H1 (cell line): ENCODE data around the gene GIPC1. TPM values are rescaled to one million over a fixed set of nuclear protein-coding genes. Genes with fewer than 3 reads are reported as not detected.
A peak's percentile ranks its signal among the peaks of the same experiment; 100 is the strongest.

Source experiments
- CTCF ChIA-PET: fragments of 300-600 bp; sonication (Branson Sonifier 250); formaldehyde crosslinking; loops from one replicate; lab custom pipeline; 2021; ENCODE audit not compliant: partially characterized antibody; lab: Charles Lee
- POLR2A ChIA-PET: fragments of 300-600 bp; sonication (Branson Sonifier 250); formaldehyde crosslinking; loops from one replicate; lab custom pipeline; 2021; ENCODE audit warnings: inconsistent platforms; ENCODE audit not compliant: partially characterized antibody; lab: Charles Lee
- DNase-seq, 2 experiments: peaks; one replicate each; pipeline versions ENCODE4 v3.0.0 to v3.0.0-alpha.2; 2010 to 2022; ENCODE audit warnings: low spot score in 2 of 2, low read depth in 1 of 2, mixed read lengths in 1 of 2
- FAIRE-seq: peaks from 2 replicates; lab custom pipeline; 2011; peaks lifted over from hg19 to GRCh38; lab: Jason Lieb, UNC
- H2AFZ ChIP-seq: 2 replicates; pipeline ENCODE4 v1.8.1; 2012; ENCODE audit warnings: low read length, inconsistent platforms
- H2AK5ac ChIP-seq: 2 replicates; pipeline ENCODE4 v1.6.1; 2013; ENCODE audit warnings: low read depth, low read length
- H2BK120ac ChIP-seq: replicated peaks from 2 replicates; pipeline ENCODE3; 2013; ENCODE audit warnings: low read depth, low read length, inconsistent platforms
- H2BK12ac ChIP-seq: 2 replicates; pipeline ENCODE4 v1.6.1; 2013; ENCODE audit warnings: low read depth, low read length
- H2BK15ac ChIP-seq: 2 replicates; pipeline ENCODE4 v1.6.1; 2013; ENCODE audit warnings: low read length
- H2BK20ac ChIP-seq: 2 replicates; pipeline ENCODE4 v1.6.1; 2013; ENCODE audit warnings: low read length
- H2BK5ac ChIP-seq: 2 replicates; pipeline ENCODE4 v1.6.1; 2013; ENCODE audit warnings: low read depth, low read length
- H3K14ac ChIP-seq: 2 replicates; pipeline ENCODE4 v1.6.1; 2013; ENCODE audit warnings: inconsistent platforms; ENCODE audit not compliant: insufficient read length
- H3K18ac ChIP-seq: 2 replicates; pipeline ENCODE4 v1.6.1; 2013; ENCODE audit warnings: low read length; ENCODE audit errors: extremely low read depth
- H3K23ac ChIP-seq: 2 replicates; pipeline ENCODE4 v1.6.1; 2013; ENCODE audit warnings: inconsistent platforms; ENCODE audit not compliant: insufficient read length
- H3K23me2 ChIP-seq: 2 replicates; pipeline ENCODE4 v1.6.1; 2013; ENCODE audit warnings: low read depth, low read length
- H3K27ac ChIP-seq: 2 replicates; pipeline ENCODE4 v1.6.1; 2011; ENCODE audit warnings: low read depth, low read length, inconsistent platforms
- H3K27me3 ChIP-seq, 4 experiments: replicated peaks in 1 of 4; 1 replicate in 1 of 4; 2 replicates in 3 of 4; pipeline versions ENCODE4 v1.6.1 to v1.8.1; 2011 to 2013; ENCODE audit warnings: low read length in 3 of 4, mild to moderate bottlenecking in 3 of 4, inconsistent platforms in 2 of 4, mixed read lengths in 2 of 4, moderate library complexity in 1 of 4; ENCODE audit not compliant: control insufficient read depth in 3 of 4, insufficient read depth in 3 of 4; ENCODE audit errors: extremely low read depth in 1 of 4
- H3K36me3 ChIP-seq, 4 experiments: 2 replicates each; pipeline versions ENCODE4 v1.6.1 to v1.8.1; 2011 to 2013; ENCODE audit warnings: mild to moderate bottlenecking in 4 of 4, low read length in 3 of 4, moderate library complexity in 2 of 4, control low read depth in 1 of 4, inconsistent platforms in 1 of 4; ENCODE audit not compliant: insufficient read depth in 4 of 4, control insufficient read depth in 2 of 4
- H3K4ac ChIP-seq: replicated peaks from 2 replicates; pipeline ENCODE3; 2013; ENCODE audit warnings: low read length, low read depth, mixed read lengths, inconsistent platforms; ENCODE audit not compliant: insufficient read length
- H3K4me1 ChIP-seq, 4 experiments: replicated peaks in 1 of 4; 1 replicate in 1 of 4; 2 replicates in 3 of 4; pipeline versions ENCODE4 v1.6.1 to v1.8.1; 2011 to 2013; ENCODE audit warnings: low read length in 3 of 4, inconsistent platforms in 2 of 4, mixed read lengths in 1 of 4; ENCODE audit not compliant: insufficient read depth in 4 of 4, control insufficient read depth in 3 of 4
- H3K4me2 ChIP-seq, 2 experiments: 2 replicates each; pipeline versions ENCODE4 v1.6.1 to v1.8.1; 2011 to 2013; ENCODE audit warnings: low read depth in 2 of 2, low read length in 2 of 2, control low read depth in 1 of 2, inconsistent platforms in 1 of 2, mild to moderate bottlenecking in 1 of 2; ENCODE audit not compliant: insufficient read depth in 1 of 2
- H3K4me3 ChIP-seq, 4 experiments: fragments of 200-600, 300-600 bp in 1 of 4; sonication (generic), shearing (Covaris generic), sonication (Bioruptor Twin) in 1 of 4; 2 replicates each; pipeline versions ENCODE4 v1.5.1 to v1.8.1; 2011 to 2016; ENCODE audit warnings: low read length in 4 of 4, low read depth in 3 of 4, control low read depth in 2 of 4, inconsistent platforms in 2 of 4, mild to moderate bottlenecking in 2 of 4, mixed read lengths in 1 of 4, moderate library complexity in 1 of 4; ENCODE audit not compliant: insufficient read depth in 2 of 4; ENCODE audit errors: extremely low read depth in 1 of 4
- H3K56ac ChIP-seq: replicated peaks from 2 replicates; pipeline ENCODE3; 2013; ENCODE audit warnings: low read depth, mild to moderate bottlenecking, mixed read lengths, low read length, inconsistent platforms; ENCODE audit not compliant: insufficient read length
- H3K79me1 ChIP-seq: 2 replicates; pipeline ENCODE4 v1.6.1; 2013; ENCODE audit warnings: low read depth, low read length, control low read depth
- H3K79me2 ChIP-seq, 2 experiments: 2 replicates each; pipeline versions ENCODE4 v1.6.1 to v1.8.1; 2012 to 2013; ENCODE audit warnings: low read length in 2 of 2, mild to moderate bottlenecking in 2 of 2, inconsistent platforms in 1 of 2; ENCODE audit not compliant: insufficient read depth in 2 of 2, control insufficient read depth in 1 of 2
- H3K9ac ChIP-seq, 4 experiments: replicated peaks in 1 of 4; 1 replicate in 1 of 4; 2 replicates in 3 of 4; pipeline versions ENCODE4 v1.6.1 to v1.8.1; 2011 to 2013; ENCODE audit warnings: low read depth in 3 of 4, low read length in 3 of 4, control low read depth in 2 of 4, mild to moderate bottlenecking in 2 of 4, moderate library complexity in 2 of 4, inconsistent platforms in 1 of 4; ENCODE audit errors: extremely low read depth in 1 of 4
- H3K9me3 ChIP-seq, 2 experiments: 2 replicates each; pipeline versions ENCODE4 v1.6.1 to v1.8.1; 2012 to 2013; ENCODE audit warnings: mild to moderate bottlenecking in 2 of 2, moderate library complexity in 2 of 2, control low read depth in 1 of 2, inconsistent platforms in 1 of 2, low read depth in 1 of 2, low read length in 1 of 2, mixed read lengths in 1 of 2; ENCODE audit not compliant: insufficient read depth in 2 of 2
- H4K20me1 ChIP-seq, 2 experiments: replicated peaks in 1 of 2; 2 replicates each; pipeline versions ENCODE3 to v1.8.1; 2011 to 2013; ENCODE audit warnings: inconsistent platforms in 2 of 2, low read length in 2 of 2, mild to moderate bottlenecking in 1 of 2; ENCODE audit not compliant: insufficient read depth in 2 of 2, control insufficient read depth in 1 of 2
- H4K5ac ChIP-seq: 2 replicates; pipeline ENCODE4 v1.6.1; 2013; ENCODE audit warnings: low read length, low read depth, mixed read lengths, inconsistent platforms; ENCODE audit not compliant: insufficient read length
- H4K8ac ChIP-seq: 2 replicates; pipeline ENCODE4 v1.8.0; 2013; ENCODE audit warnings: mild to moderate bottlenecking, moderate library complexity, low read length, inconsistent platforms; ENCODE audit not compliant: insufficient read depth; ENCODE audit errors: extremely low read depth
- H4K91ac ChIP-seq: replicated peaks from 2 replicates; pipeline ENCODE3; 2013; ENCODE audit warnings: low read length, mixed read lengths, inconsistent platforms; ENCODE audit not compliant: insufficient read length
- KDM1A ChIP-seq: fragments of 200-600, 300-600 bp; sonication (generic); IDR thresholded peaks from 2 replicates; pipeline ENCODE4 v1.7.1; 2016; ENCODE audit warnings: mild to moderate bottlenecking, low read length, borderline replicate concordance
- WGBS, 2 experiments: shearing (Covaris generic) in 1 of 2; methylation state at CpG; one replicate each; pipeline versions ENCODE4 v1.1.6 to v1.1.7; 2013 to 2015; ENCODE audit warnings: low lambda C conversion rate in 2 of 2, mixed read lengths in 2 of 2, inconsistent platforms in 1 of 2, low coverage in 1 of 2, missing lambda C conversion rate in 1 of 2; ENCODE audit not compliant: insufficient replicate concordance in 2 of 2, insufficient coverage in 1 of 2, insufficient read length in 1 of 2; ENCODE audit errors: extremely low coverage in 1 of 2, missing lambda C conversion rate in 1 of 2; 5-methylcytosine and 5-hydroxymethylcytosine counted together
- polyA plus RNA-seq, 7 experiments: library from polyadenylated mRNA; depleted of rRNA in 3 of 7; stranded (reverse) in 5 of 7; unstranded in 2 of 7; fragments of >200 nt in 5 of 7; fragments of 200-250 nt in 2 of 7; gene quantifications; 1 replicate in 5 of 7; 2 replicates in 1 of 7; 4 replicates in 1 of 7; pipeline versions ENCODE4 v1.2.1 to v1.2.3, GENCODE V29; 2011 to 2013; ENCODE audit warnings: missing spikeins in 2 of 7, mixed read lengths in 2 of 7
- total RNA-seq: library from RNA; stranded (reverse); fragmentation: NEBNext Ultra II Directional; extraction: Animal tissue kit (Norgen Biotek cat#: 25700); gene quantifications from 2 replicates; pipeline ENCODE4 v1.2.1, GENCODE V29; 2021
- TF ChIP-seq, protein P1 (sequence below): IDR thresholded peaks from 2 replicates; pipeline ENCODE4 v1.6.1; 2012; ENCODE audit warnings: inconsistent platforms

The GIPC1 gene
- total and polyA plus RNA-seq, 2 of the 8 experiments (the other 6 are each of a cell fraction or from before 2014, with no cell fraction given) = 65.6 to 72.0 TPM

DNA sequence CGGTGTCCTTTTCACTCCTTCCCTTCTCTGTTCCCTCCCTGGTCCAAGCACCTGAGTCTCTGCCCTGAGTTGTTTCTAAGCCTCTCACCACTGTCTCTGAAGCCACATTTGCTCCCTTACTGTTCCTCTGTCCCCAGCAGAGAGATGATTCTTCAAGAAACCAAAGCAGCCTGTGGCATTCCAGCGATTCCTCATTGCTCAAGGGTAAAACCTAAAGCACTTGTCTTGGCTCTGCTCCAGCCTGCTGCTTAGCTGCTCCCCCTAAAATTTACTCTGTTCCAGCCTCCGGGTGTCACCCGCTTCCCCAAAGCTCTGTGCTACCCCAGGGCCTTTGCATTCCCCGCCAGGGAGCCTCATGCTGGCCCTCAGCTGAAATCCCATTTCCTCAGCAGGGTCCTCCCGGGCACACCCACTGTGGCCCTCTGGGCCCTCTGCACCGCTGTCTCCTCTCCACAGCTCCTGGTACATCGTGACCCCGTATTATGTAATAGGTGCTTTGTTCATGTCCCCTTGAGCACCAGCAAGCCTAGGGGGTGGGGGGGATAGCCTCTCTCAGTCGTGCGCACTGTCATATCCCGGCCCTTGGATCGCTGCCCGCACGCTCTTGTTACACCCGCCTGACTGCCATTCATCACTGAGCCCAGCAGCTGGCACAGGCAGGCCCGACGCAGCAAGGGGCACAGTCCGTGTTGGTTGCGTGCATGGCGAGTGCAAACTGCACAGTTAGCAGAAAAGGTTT lies 49.2 kb upstream of the GIPC1 start:
- peak overlapping the region; percentile 75; the same call in 1 of the 2 replicates for H2AK5ac ChIP-seq
- no peak overlapping the region for H2AFZ ChIP-seq
- peaks cover 0 to 3% (median 1%) of the 10 kb centered on the region in 4 experiments; a peak in 3 of 7 replicates for H3K4me1 ChIP-seq
- H2BK12ac ChIP-seq = no peak overlapping the region
- H3K9me3 ChIP-seq = no peaks in the 10 kb centered on the region
- 93% methylated on average over 21 of the region's 21 CpGs; no CpG with 5 or more reads in 1 of the 2 experiments for WGBS, 2 experiments
- H4K5ac ChIP-seq = no peak overlapping the region
- no peak overlapping the region for H2BK120ac ChIP-seq
- no peaks in the 10 kb centered on the region; a peak in 1 of 7 replicates for H3K27me3 ChIP-seq
- no peak overlapping the region for H3K4me3 ChIP-seq
- no peak overlapping the region for H3K27ac ChIP-seq
- DNase-seq (no peak), FAIRE-seq (no peak)
- no peak overlapping the region for H2BK15ac ChIP-seq
- no peak overlapping the region for H4K91ac ChIP-seq
- H4K8ac ChIP-seq = no peak overlapping the region
- H3K18ac ChIP-seq = no peak overlapping the region
- TF ChIP-seq KDM1A = peak; percentile 26; the same call in 1 of the 2 replicates
- TF ChIP-seq, protein P1, sequence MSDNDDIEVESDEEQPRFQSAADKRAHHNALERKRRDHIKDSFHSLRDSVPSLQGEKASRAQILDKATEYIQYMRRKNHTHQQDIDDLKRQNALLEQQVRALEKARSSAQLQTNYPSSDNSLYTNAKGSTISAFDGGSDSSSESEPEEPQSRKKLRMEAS = no peak
- no peak overlapping the region for H3K4me2 ChIP-seq
- H3K23me2 ChIP-seq = no peaks in the 10 kb centered on the region
- no peak overlapping the region for H3K4ac ChIP-seq
- peaks cover 5 to 14% of the 10 kb centered on the region in 2 experiments for H4K20me1 ChIP-seq
- H3K79me1 ChIP-seq = peaks cover 17% of the 10 kb centered on the region
- ChIA-PET CTCF (interaction anchor here (0.6 to 1.7 kb wide), 5 partner anchors 9 to 96 kb away, joined by 3 to 6 read pairs (median 3); no protein-coding TSS in a partner anchor), POLR2A (interaction anchor here (1.5 to 1.6 kb wide), 2 partner anchors 10 to 28 kb away, joined by 3 to 5 read pairs; no protein-coding TSS in a partner anchor)
- H2BK5ac ChIP-seq = no peak overlapping the region
- H3K23ac ChIP-seq = no peak overlapping the region
- no peaks in the 10 kb centered on the region for H3K36me3 ChIP-seq
- no peak overlapping the region for H3K9ac ChIP-seq
- H3K56ac ChIP-seq = no peak overlapping the region
- no peak overlapping the region for H3K14ac ChIP-seq
- peaks cover 0 to 26% of the 10 kb centered on the region in 2 experiments; a peak in 1 of 4 replicates for H3K79me2 ChIP-seq
- no peak overlapping the region for H2BK20ac ChIP-seq
